Measurements from ENCODE around the gene ZNF585A. TPM values are rescaled to one million over a fixed set of nuclear protein-coding genes. Genes with fewer than 3 reads are reported as not detected.

The ZNF585A gene
- polyA plus RNA-seq (2013, experiment 1 of 2) = 20.4 TPM
- polyA plus RNA-seq (2013, experiment 2 of 2) = 17.1 TPM

DNA sequence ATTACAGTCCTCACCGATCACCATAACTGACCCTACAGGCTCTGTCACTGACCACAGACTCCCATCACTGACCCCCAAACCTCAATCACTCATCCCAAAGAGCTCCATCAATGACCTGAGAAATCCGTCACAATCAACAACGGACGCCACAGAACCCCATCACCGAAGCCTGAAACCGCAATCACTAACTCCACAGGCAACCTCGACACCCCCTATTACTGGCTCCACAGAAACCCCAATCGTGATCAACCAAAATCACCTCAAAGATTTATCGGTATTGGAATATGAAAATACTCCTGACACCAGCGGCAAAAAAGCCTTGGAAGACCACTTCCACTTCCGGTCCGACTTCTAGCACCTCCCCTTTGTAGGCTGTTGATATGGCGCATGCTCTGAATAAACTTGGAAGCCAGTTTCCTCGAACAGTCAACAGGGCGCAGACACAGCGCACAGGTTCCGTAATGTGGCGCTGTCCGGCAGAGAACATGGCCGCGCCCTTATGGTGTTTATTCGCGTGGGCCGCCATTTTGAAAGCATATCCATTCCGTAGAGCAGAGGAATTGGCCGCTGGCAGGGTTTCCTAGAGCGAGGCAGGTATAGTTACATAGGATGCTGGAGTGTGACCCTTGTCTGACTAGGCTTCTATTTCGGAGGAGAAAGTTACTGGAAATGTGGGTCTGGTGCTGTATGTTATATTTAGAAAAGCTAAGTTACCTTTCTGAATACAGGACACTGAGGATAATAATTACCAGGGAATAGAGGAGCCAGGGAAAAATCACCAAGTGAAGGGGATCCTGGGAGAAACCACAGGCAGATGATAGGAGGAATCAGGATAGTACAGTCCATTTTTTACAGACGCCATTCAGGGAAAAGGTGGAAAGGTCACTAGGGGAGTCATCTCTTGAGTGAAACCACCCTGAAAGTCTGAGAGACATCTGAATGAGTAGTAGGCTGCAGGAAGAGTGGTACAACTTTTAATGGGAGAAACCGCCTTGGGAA lies at the start of gene ZNF585A:
ZNF585A (minus strand) TSS at position 328 of the 999 bp plus-strand sequence. CDS start 2,785 bp downstream, outside the sequence.
- H2BK120ac ChIP-seq (ENCODE audit: low read depth, low read length) = peak within 1 kb of the TSS; percentile 12
- no peak within 1 kb of the TSS for H3K27ac ChIP-seq (ENCODE audit: low read depth, low read length)
- H3K4me3 ChIP-seq (ENCODE audit: low read length) = peak within 1 kb of the TSS; percentile 98
- H4K5ac ChIP-seq (ENCODE audit: low read length) = peak within 1 kb of the TSS; percentile 91
- DNase-seq = peak; percentile 99
- WGBS (ENCODE audit: extremely low coverage, insufficient coverage, low lambda C conversion rate) = no CpG with 5 or more reads among the region's 30 CpGs
- no peaks in the 10 kb centered on the region for H3K4me1 ChIP-seq (ENCODE audit: control insufficient read depth, low read depth, low read length)
- H3K36me3 ChIP-seq (ENCODE audit: control insufficient read depth, insufficient read depth, low read length) = peaks cover 2% of the 10 kb centered on the region
- peak within 1 kb of the TSS; percentile 65 for H3K18ac ChIP-seq (ENCODE audit: low read length)
- no peaks in the 10 kb centered on the region for H3K79me1 ChIP-seq (ENCODE audit: low read length)
- H3K27me3 ChIP-seq (ENCODE audit: insufficient read depth, low read length, poor library complexity) = no peaks in the 10 kb centered on the region
- no peak within 1 kb of the TSS for H2AK5ac ChIP-seq (ENCODE audit: low read length)
- H3K4ac ChIP-seq (ENCODE audit: low read depth, low read length) = no peak within 1 kb of the TSS
- H3K56ac ChIP-seq (ENCODE audit: low read length) = peak within 1 kb of the TSS; percentile 89
- H3K4me2 ChIP-seq (ENCODE audit: low read length) = peak within 1 kb of the TSS; percentile 93
- H2BK15ac ChIP-seq (replicated peaks; ENCODE audit: low read depth) = no peak within 1 kb of the TSS
- H3K79me2 ChIP-seq (ENCODE audit: control insufficient read depth, insufficient read depth, low read length) = no peaks in the 10 kb centered on the region
- H3K23ac ChIP-seq (ENCODE audit: low read length) = no peak within 1 kb of the TSS
- peak within 1 kb of the TSS; percentile 86 for H3K9ac ChIP-seq (ENCODE audit: low read length)
- no peak within 1 kb of the TSS for H2BK5ac ChIP-seq (ENCODE audit: low read length)
- H4K8ac ChIP-seq (ENCODE audit: low read depth, low read length) = peak within 1 kb of the TSS; percentile 39

DNA sequence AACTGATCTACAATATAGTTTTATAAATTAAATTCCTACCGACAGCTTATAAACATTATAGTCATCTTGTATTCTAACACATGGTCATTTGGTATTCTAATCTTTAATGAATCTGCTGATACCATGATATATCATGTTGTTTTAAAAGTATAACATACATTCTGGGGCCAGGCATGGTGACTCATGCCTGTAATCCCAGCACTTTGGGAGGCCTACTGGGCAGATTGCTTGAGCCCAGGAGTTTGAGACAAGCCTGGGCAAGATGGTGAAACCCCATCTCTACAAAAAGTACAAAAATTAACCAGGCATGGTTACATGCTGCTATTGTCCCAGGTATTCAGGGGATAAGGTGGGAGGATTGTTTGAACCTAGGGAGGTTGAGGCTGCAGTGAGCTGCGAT lies 48.6 kb upstream of the ZNF585A start:
- H3K27ac ChIP-seq (ENCODE audit: low read depth, low read length) = no peak overlapping the region
- H3K18ac ChIP-seq (ENCODE audit: low read length) = no peak overlapping the region
- H3K36me3 ChIP-seq (ENCODE audit: control insufficient read depth, insufficient read depth, low read length) = no peaks in the 10 kb centered on the region
- H3K56ac ChIP-seq (ENCODE audit: low read length) = no peak overlapping the region
- no peaks in the 10 kb centered on the region for H3K27me3 ChIP-seq (ENCODE audit: insufficient read depth, low read length, poor library complexity)
- no peak overlapping the region for H3K4me2 ChIP-seq (ENCODE audit: low read length)
- H3K23ac ChIP-seq (ENCODE audit: low read length) = no peak overlapping the region
- no peak overlapping the region for H2BK120ac ChIP-seq (ENCODE audit: low read depth, low read length)
- H4K8ac ChIP-seq (ENCODE audit: low read depth, low read length) = no peak overlapping the region
- no peak overlapping the region for H2AK5ac ChIP-seq (ENCODE audit: low read length)
- H4K5ac ChIP-seq (ENCODE audit: low read length) = no peak overlapping the region
- no peak overlapping the region for H2BK5ac ChIP-seq (ENCODE audit: low read length)
- H3K4me3 ChIP-seq (ENCODE audit: low read length) = no peak overlapping the region
- no peak overlapping the region for H2BK15ac ChIP-seq (replicated peaks; ENCODE audit: low read depth)
- H3K4ac ChIP-seq (ENCODE audit: low read depth, low read length) = no peak overlapping the region
- no peak overlapping the region for H3K9ac ChIP-seq (ENCODE audit: low read length)
- H3K79me2 ChIP-seq (ENCODE audit: control insufficient read depth, insufficient read depth, low read length) = peaks cover 8% of the 10 kb centered on the region
- peaks cover 3% of the 10 kb centered on the region for H3K4me1 ChIP-seq (ENCODE audit: control insufficient read depth, low read depth, low read length)
- WGBS (ENCODE audit: extremely low coverage, insufficient coverage, low lambda C conversion rate) = no CpG with 5 or more reads among the region's 2 CpGs
- DNase-seq = no peak
- H3K79me1 ChIP-seq (ENCODE audit: low read length) = peaks cover 7% of the 10 kb centered on the region

DNA sequence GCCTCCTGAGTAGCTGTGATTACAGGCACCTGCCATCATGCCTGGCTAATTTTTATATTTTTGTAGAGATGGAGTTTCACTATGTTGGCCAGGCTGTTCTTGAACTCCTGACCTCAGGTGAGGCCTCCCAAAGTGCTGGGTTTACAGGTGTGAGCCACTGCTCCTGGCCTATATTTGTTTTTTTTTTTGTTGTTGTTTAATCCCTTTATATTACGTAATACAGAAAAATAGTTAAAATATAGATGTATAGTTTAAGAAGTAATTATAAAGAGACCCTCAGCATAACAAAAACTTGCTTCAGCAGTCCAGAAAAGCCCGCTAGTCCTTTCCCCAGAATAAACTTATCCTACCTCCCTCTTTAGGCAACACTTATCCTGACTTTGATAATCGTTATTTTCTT lies 47.9 kb upstream of the ZNF585A start:
- no peak overlapping the region for H2BK5ac ChIP-seq (ENCODE audit: low read length)
- H3K79me1 ChIP-seq (ENCODE audit: low read length) = peaks cover 7% of the 10 kb centered on the region
- no CpG with 5 or more reads among the region's 3 CpGs for WGBS (ENCODE audit: extremely low coverage, insufficient coverage, low lambda C conversion rate)
- H3K27me3 ChIP-seq (ENCODE audit: insufficient read depth, low read length, poor library complexity) = no peaks in the 10 kb centered on the region
- H3K18ac ChIP-seq (ENCODE audit: low read length) = no peak overlapping the region
- peaks cover 8% of the 10 kb centered on the region for H3K79me2 ChIP-seq (ENCODE audit: control insufficient read depth, insufficient read depth, low read length)
- no peak overlapping the region for H2BK120ac ChIP-seq (ENCODE audit: low read depth, low read length)
- no peak overlapping the region for H3K9ac ChIP-seq (ENCODE audit: low read length)
- H3K4me2 ChIP-seq (ENCODE audit: low read length) = no peak overlapping the region
- H2BK15ac ChIP-seq (replicated peaks; ENCODE audit: low read depth) = no peak overlapping the region
- no peak overlapping the region for H3K27ac ChIP-seq (ENCODE audit: low read depth, low read length)
- no peak overlapping the region for H3K23ac ChIP-seq (ENCODE audit: low read length)
- no peak overlapping the region for H3K4ac ChIP-seq (ENCODE audit: low read depth, low read length)
- no peak overlapping the region for H2AK5ac ChIP-seq (ENCODE audit: low read length)
- H3K4me1 ChIP-seq (ENCODE audit: control insufficient read depth, low read depth, low read length) = peaks cover 3% of the 10 kb centered on the region
- H4K8ac ChIP-seq (ENCODE audit: low read depth, low read length) = no peak overlapping the region
- DNase-seq = no peak
- H3K56ac ChIP-seq (ENCODE audit: low read length) = no peak overlapping the region
- H4K5ac ChIP-seq (ENCODE audit: low read length) = no peak overlapping the region
- H3K4me3 ChIP-seq (ENCODE audit: low read length) = no peak overlapping the region
- H3K36me3 ChIP-seq (ENCODE audit: control insufficient read depth, insufficient read depth, low read length) = no peaks in the 10 kb centered on the region

DNA sequence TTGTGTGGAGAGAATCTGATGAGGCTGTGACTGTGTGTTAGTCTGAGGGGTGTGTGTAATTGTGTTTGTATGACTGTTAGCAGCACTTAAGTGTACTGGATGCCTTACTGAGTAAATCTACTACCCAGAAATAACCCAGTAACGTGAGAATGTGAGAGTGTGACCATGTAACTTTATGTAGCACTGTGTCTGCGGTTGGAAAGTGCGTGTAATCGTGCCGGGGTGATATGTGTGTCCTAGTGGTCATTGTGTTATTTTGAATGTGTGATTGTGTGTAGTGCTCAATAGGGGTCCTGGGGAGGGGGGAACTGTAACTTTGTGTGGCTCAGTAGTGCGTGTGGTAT lies 46.1 kb upstream of the ZNF585A start:
- Histone ChIP-seq H3K27me3 (ENCODE audit: insufficient read depth, low read length, poor library complexity) (no peaks in the 10 kb centered on the region), H3K4me3 (ENCODE audit: low read length) (peak overlapping the region; percentile 56), H3K36me3 (ENCODE audit: control insufficient read depth, insufficient read depth, low read length) (no peaks in the 10 kb centered on the region), H3K23ac (ENCODE audit: low read length) (no peak overlapping the region), H3K4me1 (ENCODE audit: control insufficient read depth, low read depth, low read length) (peaks cover 3% of the 10 kb centered on the region), H3K27ac (ENCODE audit: low read depth, low read length) (no peak overlapping the region), H2BK120ac (ENCODE audit: low read depth, low read length) (no peak overlapping the region), H3K9ac (ENCODE audit: low read length) (peak overlapping the region; percentile 88), H2AK5ac (ENCODE audit: low read length) (no peak overlapping the region), H3K56ac (ENCODE audit: low read length) (peak overlapping the region; percentile 95), H2BK15ac (replicated peaks; ENCODE audit: low read depth) (no peak overlapping the region), H3K18ac (ENCODE audit: low read length) (no peak overlapping the region), H4K5ac (ENCODE audit: low read length) (peak overlapping the region; percentile 44), H3K4ac (ENCODE audit: low read depth, low read length) (no peak overlapping the region), H3K79me1 (ENCODE audit: low read length) (peaks cover 7% of the 10 kb centered on the region), H3K79me2 (ENCODE audit: control insufficient read depth, insufficient read depth, low read length) (peaks cover 8% of the 10 kb centered on the region), H4K8ac (ENCODE audit: low read depth, low read length) (peak overlapping the region; percentile 6), H3K4me2 (ENCODE audit: low read length) (peak overlapping the region; percentile 56), H2BK5ac (ENCODE audit: low read length) (no peak overlapping the region)
- WGBS (ENCODE audit: extremely low coverage, insufficient coverage, low lambda C conversion rate) = no CpG with 5 or more reads among the region's 6 CpGs
- DNase-seq = no peak

DNA sequence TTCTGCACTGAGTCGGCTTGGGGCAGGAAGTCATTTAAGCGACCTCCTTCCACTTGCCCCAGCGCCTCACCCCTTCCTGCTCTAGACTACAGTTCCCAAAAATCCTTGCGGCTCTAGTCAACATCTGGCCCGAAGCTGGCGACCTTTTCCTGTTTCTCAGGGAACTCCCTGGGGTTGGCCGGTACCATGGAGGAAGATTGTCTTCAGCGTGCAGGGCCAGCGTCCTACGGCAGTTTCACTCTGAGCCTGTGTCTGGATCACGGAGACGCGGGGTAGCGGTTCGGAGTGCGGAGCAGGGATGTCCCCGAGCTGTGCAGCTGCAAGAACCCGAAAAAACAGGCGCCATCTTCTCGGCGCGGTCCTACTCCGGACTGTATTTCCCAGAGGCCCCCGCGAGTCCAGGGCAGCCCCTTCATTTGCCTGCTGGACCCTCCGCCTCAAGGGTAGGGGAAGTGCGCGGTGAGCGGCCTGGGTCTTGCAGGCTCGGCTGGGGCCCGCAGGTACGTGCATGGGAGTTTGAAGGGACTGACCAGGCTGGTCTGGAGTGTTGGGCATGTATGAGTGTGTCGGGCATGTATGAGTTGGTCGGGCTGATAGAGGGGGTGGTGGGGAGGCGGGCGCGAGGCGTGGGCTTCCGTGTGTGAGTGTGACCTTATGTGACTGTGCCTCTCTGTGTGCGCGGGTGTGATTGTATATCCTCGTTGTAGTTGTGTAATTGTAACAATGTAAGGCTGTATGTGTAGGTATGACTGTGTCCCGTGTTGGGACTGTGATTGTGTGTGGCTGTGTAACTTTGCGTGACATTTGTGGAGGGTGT lies 45.5 kb upstream of the ZNF585A start, which contains the start of gene ZNF383:
ZNF383 (plus strand) TSS at position 440 of the 817 bp plus-strand sequence. CDS start 12,240 bp downstream, outside the sequence.
- peak; percentile 98 for DNase-seq
- Histone ChIP-seq H3K4me3 (ENCODE audit: low read length) (peak within 1 kb of the TSS; percentile 56), H2BK15ac (replicated peaks; ENCODE audit: low read depth) (no peak within 1 kb of the TSS), H3K4me2 (ENCODE audit: low read length) (peak within 1 kb of the TSS; percentile 71), H4K8ac (ENCODE audit: low read depth, low read length) (peak within 1 kb of the TSS; percentile 6), H3K79me1 (ENCODE audit: low read length) (peaks cover 7% of the 10 kb centered on the region), H3K27me3 (ENCODE audit: insufficient read depth, low read length, poor library complexity) (no peaks in the 10 kb centered on the region), H3K23ac (ENCODE audit: low read length) (no peak within 1 kb of the TSS), H3K36me3 (ENCODE audit: control insufficient read depth, insufficient read depth, low read length) (no peaks in the 10 kb centered on the region), H3K27ac (ENCODE audit: low read depth, low read length) (peak within 1 kb of the TSS; percentile 13), H3K56ac (ENCODE audit: low read length) (peak within 1 kb of the TSS; percentile 95), H2BK120ac (ENCODE audit: low read depth, low read length) (peak within 1 kb of the TSS; percentile 67), H2AK5ac (ENCODE audit: low read length) (no peak within 1 kb of the TSS), H3K4me1 (ENCODE audit: control insufficient read depth, low read depth, low read length) (peaks cover 3% of the 10 kb centered on the region), H3K4ac (ENCODE audit: low read depth, low read length) (no peak within 1 kb of the TSS), H3K79me2 (ENCODE audit: control insufficient read depth, insufficient read depth, low read length) (peaks cover 8% of the 10 kb centered on the region), H3K9ac (ENCODE audit: low read length) (peak within 1 kb of the TSS; percentile 88), H2BK5ac (ENCODE audit: low read length) (peak within 1 kb of the TSS; percentile 24), H4K5ac (ENCODE audit: low read length) (peak within 1 kb of the TSS; percentile 44), H3K18ac (ENCODE audit: low read length) (peak within 1 kb of the TSS; percentile 69)
- no CpG with 5 or more reads among the region's 44 CpGs for WGBS (ENCODE audit: extremely low coverage, insufficient coverage, low lambda C conversion rate)

All from mesendoderm (in vitro differentiated cells).